ENCODE data around the gene PLTP.
"Not testable (repeated sequence)": the region's sequence is repeated elsewhere in the genome, so short reads cannot be mapped to it uniquely, and the experiment has no call there.

Gene PLTP

GRCh38 chr20:45904583-45905504 lies 7.1 kb downstream of the PLTP start:
- H3K4me2 ChIP-seq (ENCODE audit: low read length): no peak overlapping the region
- H3K9me3 ChIP-seq (ENCODE audit: control insufficient read depth, low read length): no peaks in the 10 kb centered on the region
- no peaks in the 10 kb centered on the region for H3K36me3 ChIP-seq (ENCODE audit: control insufficient read depth, insufficient read depth, low read length)
- H3K27ac ChIP-seq: no peak overlapping the region
- TF ChIP-seq, protein P1, sequence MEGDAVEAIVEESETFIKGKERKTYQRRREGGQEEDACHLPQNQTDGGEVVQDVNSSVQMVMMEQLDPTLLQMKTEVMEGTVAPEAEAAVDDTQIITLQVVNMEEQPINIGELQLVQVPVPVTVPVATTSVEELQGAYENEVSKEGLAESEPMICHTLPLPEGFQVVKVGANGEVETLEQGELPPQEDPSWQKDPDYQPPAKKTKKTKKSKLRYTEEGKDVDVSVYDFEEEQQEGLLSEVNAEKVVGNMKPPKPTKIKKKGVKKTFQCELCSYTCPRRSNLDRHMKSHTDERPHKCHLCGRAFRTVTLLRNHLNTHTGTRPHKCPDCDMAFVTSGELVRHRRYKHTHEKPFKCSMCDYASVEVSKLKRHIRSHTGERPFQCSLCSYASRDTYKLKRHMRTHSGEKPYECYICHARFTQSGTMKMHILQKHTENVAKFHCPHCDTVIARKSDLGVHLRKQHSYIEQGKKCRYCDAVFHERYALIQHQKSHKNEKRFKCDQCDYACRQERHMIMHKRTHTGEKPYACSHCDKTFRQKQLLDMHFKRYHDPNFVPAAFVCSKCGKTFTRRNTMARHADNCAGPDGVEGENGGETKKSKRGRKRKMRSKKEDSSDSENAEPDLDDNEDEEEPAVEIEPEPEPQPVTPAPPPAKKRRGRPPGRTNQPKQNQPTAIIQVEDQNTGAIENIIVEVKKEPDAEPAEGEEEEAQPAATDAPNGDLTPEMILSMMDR (IDR thresholded peaks at IDR 0.05): no peak
- no peaks in the 10 kb centered on the region for H3K4me1 ChIP-seq
- H3K79me2 ChIP-seq: no peaks in the 10 kb centered on the region
- no peak overlapping the region for H2AFZ ChIP-seq
- H3K9ac ChIP-seq: no peak overlapping the region
- no peaks in the 10 kb centered on the region for H3K27me3 ChIP-seq (ENCODE audit: control insufficient read depth, insufficient read depth, low read length)
- H3K4me3 ChIP-seq (ENCODE audit: low read depth, low read length): no peak overlapping the region

DNA sequence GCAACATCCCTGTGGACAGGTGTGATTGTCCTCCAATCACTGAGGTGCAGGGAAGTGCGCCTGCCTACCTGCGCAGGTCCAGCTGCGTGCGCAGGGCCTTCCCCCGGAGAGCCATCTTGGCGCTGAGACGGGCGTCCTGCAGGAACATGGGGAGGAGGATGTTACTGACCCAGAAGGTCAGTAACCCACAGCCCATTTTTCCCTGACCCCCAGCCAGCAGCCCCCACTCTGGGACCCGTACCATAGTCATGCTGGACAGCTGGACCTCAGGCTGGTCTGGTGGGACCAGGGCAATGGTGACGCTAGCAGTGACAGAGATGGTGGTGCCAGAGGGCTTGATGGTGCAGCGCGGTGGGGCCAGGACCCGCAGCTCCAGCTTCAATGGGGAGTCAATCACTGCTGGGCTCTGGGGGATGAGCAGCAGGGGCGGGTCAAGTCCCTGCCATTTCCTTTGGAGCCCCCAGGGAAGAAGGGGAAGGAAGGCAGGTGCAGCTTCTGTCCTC lies 9.7 kb downstream of the PLTP start:
- Histone ChIP-seq H3K4me3 (ENCODE audit: low read depth, low read length) (no peak overlapping the region), H2AFZ (no peak overlapping the region), H3K4me1 (no peaks in the 10 kb centered on the region), H3K79me2 (no peaks in the 10 kb centered on the region), H3K27ac (no peak overlapping the region), H3K36me3 (ENCODE audit: control insufficient read depth, insufficient read depth, low read length) (no peaks in the 10 kb centered on the region), H3K9ac (no peak overlapping the region), H3K27me3 (ENCODE audit: control insufficient read depth, insufficient read depth, low read length) (no peaks in the 10 kb centered on the region), H3K4me2 (ENCODE audit: low read length) (no peak overlapping the region), H3K9me3 (ENCODE audit: control insufficient read depth, low read length) (no peaks in the 10 kb centered on the region)
- TF ChIP-seq, protein P1 (IDR thresholded peaks at IDR 0.05): no peak

DNA sequence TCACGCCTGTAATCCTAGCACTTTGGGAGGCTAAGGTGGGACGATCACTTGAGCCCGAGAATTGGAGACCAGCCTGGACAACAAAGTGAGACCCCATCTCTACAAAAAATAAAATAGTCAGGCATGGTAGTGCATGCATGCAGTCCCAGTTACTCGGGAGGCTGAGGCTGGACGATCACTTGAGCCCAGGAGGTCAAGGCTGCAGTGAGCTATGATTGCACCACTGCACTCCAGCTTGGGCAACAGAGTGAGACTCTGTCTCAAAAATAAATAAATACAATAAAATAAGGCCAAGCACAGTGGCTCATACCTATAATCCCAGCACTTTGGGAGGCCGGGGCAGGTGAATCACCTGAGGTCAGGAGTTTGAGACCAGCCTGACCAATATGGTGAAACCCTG lies 10.6 kb downstream of the PLTP start:
- H3K9ac ChIP-seq; H2AFZ ChIP-seq; H3K4me2 ChIP-seq (ENCODE audit: low read length); H3K27ac ChIP-seq; H3K4me1 ChIP-seq; H3K79me2 ChIP-seq; H3K27me3 ChIP-seq (ENCODE audit: control insufficient read depth, insufficient read depth, low read length); H3K36me3 ChIP-seq (ENCODE audit: control insufficient read depth, insufficient read depth, low read length); H3K4me3 ChIP-seq (ENCODE audit: low read depth, low read length); H3K9me3 ChIP-seq (ENCODE audit: control insufficient read depth, low read length): not testable (repeated sequence)

- no peak overlapping the region for H3K4me2 ChIP-seq (ENCODE audit: low read length)
- H3K79me2 ChIP-seq: no peaks in the 10 kb centered on the region
- H3K27me3 ChIP-seq (ENCODE audit: control insufficient read depth, insufficient read depth, low read length): no peaks in the 10 kb centered on the region
- H3K4me3 ChIP-seq (ENCODE audit: low read depth, low read length): no peak overlapping the region
- no peak overlapping the region for H3K9ac ChIP-seq
- H3K36me3 ChIP-seq (ENCODE audit: control insufficient read depth, insufficient read depth, low read length): no peaks in the 10 kb centered on the region
- H2AFZ ChIP-seq: no peak overlapping the region
- no peaks in the 10 kb centered on the region for H3K4me1 ChIP-seq
- TF ChIP-seq, protein P1 (IDR thresholded peaks at IDR 0.05): no peak
- no peak overlapping the region for H3K27ac ChIP-seq
- no peaks in the 10 kb centered on the region for H3K9me3 ChIP-seq (ENCODE audit: control insufficient read depth, low read length)
Observed at GRCh38 chr20:45899046-45899835, 12.7 kb downstream of the PLTP start.

DNA sequence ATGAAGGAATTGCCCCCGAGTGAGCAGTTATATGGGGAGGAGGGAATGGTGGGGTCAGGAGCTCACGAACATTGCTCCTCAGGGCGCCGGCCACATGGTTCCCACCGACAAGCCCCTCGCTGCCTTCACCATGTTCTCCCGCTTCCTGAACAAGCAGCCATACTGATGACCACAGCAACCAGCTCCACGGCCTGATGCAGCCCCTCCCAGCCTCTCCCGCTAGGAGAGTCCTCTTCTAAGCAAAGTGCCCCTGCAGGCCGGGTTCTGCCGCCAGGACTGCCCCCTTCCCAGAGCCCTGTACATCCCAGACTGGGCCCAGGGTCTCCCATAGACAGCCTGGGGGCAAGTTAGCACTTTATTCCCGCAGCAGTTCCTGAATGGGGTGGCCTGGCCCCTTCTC lies 13.7 kb downstream of the PLTP start:
- Histone ChIP-seq H2AFZ (no peak overlapping the region), H3K4me1 (no peaks in the 10 kb centered on the region), H3K4me3 (ENCODE audit: low read depth, low read length) (no peak overlapping the region), H3K36me3 (ENCODE audit: control insufficient read depth, insufficient read depth, low read length) (no peaks in the 10 kb centered on the region), H3K27me3 (ENCODE audit: control insufficient read depth, insufficient read depth, low read length) (no peaks in the 10 kb centered on the region), H3K79me2 (no peaks in the 10 kb centered on the region), H3K4me2 (ENCODE audit: low read length) (no peak overlapping the region), H3K27ac (no peak overlapping the region), H3K9ac (no peak overlapping the region), H3K9me3 (ENCODE audit: control insufficient read depth, low read length) (no peaks in the 10 kb centered on the region)
- TF ChIP-seq, protein P1 (IDR thresholded peaks at IDR 0.05): no peak
